Fibroblast of skin of left biceps (primary cell): ENCODE results near the gene DNAAF9.
"Not testable (repeated sequence)": the region's sequence is repeated elsewhere in the genome, so short reads cannot be mapped to it uniquely, and the experiment has no call there.

Experiments used
- DNase-seq, 2 experiments: peaks; one replicate each; pipeline ENCODE4 v3.0.0-alpha.2; 2013; ENCODE audit warnings: low read depth in 2 of 2

DNAAF9 gene

GRCh38 chr20:3407040-3407770, at the start of gene DNAAF9:
Gene DNAAF9, minus strand, starts transcription at chr20:3407669. Its CDS starts 112 bp downstream, at chr20:3407557.
- DNase-seq = peak; percentile 19 to 23

DNA sequence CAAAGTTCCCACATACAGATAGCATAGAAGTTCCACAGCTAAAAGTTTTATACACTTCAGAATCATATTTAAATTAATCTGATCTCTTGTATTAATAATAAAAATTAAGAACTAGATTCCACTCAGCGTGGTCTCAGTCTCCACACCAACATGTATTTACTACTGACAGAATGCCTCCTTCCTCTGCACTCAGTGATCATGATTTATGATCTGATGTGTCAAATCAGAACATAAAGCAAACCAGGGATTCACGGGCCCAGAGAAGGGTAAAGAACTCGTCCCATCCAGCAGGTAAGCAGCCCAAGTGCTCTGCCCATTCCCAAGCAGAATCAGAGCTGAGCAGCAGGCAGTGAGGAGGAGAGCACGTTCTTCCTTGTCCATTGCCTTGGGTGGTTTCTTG, 49.2 kb upstream of the DNAAF9 start:
- no peak for DNase-seq

DNA sequence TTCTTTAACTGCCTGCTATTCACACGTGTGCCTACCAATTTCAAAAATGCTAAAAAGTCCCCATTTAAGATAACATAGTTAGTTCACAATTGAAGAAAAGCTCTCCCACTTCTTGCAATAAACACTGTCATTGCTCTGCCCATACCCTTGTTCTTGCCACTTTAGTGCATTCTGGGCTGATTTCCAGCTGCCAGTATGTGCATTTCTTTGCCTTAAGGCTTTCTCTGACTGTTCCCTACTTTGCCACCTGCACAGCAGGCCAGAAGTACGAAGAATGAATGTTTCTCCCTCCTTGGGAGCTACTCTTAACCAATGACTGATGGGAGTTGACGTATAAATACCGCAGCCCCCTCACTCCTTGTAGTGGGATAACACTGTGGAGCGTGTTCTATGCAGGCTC, 47.4 kb upstream of the DNAAF9 start:
- no peak for DNase-seq

GRCh38 chr20:3452690-3453089, 45.2 kb upstream of the DNAAF9 start:
- no peak for DNase-seq

- DNase-seq = no peak
These were observed 44.7 kb upstream of the DNAAF9 start for GRCh38 chr20:3452136-3452535.

- DNase-seq = no peak
These were observed 41.9 kb upstream of the DNAAF9 start for GRCh38 chr20:3449319-3449718.

DNA sequence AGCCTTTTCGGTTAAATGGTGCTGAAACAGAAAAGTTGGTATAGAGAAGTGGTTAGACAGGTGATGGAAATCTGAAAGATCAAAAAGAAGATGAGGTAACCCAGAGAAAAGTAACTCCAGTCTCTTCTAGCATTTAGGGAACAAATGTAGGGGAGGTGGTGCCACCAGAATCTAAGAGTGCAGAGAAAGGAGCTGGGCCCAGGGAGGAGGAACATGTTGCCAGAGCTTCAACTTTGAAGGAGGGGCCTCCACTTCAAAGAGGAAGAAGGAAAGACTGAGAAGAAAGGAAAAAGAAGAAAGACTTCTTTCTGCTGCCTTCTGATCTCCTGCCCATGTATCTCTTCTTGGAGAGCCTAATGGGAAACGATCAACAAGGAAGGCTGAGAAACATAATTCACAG, 39.9 kb upstream of the DNAAF9 start:
- DNase-seq = no peak

DNA sequence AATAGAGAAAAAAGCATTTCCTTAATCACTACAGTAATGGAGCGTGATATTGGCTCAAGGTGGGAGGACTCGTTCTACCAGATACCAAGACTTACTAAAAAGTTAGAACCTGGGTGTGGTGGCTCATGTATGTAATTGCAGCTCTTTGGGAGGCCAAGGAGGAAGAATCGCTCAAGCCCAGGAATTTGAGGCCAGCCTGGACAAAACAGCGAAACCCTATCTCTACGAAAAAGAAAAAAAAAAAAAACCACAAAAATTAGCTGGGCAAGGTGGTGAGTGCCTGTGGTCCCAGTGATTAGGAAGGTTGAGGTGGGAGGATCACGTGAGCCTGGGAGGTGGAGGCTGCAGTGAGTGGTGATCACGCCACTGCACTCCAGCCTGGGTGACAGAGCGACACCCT, 39.3 kb upstream of the DNAAF9 start:
- DNase-seq = no peak

DNA sequence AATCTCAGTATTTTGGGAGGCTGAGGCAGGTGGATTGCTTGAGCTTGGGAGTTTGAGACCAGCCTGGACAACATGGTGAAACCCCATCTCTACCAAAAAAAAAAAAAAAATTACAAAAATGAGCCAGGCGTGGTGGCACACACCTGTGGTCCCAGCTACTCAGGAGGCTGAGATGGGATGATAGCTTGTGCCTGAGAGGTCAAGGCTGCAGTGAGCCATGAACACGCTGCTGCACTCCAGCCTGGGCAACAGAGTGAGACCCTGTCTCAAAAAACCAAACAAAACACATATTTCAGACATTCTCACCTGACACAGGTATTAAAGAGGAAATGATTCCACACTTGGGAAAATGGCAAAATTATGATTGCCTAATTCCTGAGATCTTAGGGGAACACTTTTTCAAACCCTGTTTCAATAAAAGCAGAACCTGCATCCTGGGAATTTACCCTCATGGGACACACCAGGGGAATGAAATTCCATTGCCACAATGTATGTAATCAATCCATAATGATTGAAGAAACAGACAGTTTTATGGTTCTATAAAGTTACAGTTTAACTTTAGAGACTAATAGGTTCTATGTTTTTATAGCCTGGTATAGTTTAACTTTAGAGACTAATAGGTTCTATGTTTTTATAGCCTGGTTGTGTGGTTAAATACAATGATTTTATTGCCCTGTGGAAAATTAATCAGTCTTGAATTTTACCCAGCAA, 29.6 kb upstream of the DNAAF9 start:
- DNase-seq = no peak

DNA sequence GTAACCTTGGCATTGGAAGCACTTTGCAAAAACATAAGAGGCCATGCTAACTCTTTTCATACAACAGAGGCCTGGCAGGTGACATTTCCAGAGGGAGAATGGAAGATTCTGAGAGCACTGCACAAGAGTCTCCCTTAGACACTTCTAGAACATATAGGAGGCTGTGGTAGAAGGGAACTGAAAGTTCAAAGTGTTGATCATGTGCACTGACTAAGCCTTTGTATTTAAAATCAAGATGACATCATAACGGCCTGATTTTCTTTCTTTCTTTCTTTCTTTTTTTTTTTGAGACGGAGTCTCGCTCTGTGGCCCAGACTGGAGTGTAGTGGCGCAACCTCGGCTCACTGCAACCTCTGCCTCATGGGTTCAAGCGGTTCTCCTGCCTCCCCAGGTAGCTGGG, 26.8 kb upstream of the DNAAF9 start:
- DNase-seq = no peak

DNA sequence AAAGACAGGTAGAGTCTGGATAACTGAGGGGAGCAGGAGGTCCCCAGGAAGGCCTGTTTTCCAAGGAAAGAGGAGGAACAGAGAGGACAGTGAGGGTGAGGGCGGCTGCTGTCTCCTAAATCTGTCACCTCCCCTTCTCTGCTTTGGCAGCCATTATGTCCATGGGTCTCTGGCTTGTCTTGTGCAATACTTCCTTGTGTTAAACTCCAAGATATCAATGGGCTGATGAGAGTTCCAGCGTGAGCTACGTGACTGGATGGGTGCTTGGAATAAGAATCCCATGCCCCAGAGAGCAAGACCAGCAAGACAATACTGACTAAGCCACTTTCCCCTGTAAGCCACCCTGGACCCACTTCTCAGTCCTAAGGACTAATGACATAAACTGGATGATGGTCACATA, 26.3 kb upstream of the DNAAF9 start:
- DNase-seq = no peak

DNA sequence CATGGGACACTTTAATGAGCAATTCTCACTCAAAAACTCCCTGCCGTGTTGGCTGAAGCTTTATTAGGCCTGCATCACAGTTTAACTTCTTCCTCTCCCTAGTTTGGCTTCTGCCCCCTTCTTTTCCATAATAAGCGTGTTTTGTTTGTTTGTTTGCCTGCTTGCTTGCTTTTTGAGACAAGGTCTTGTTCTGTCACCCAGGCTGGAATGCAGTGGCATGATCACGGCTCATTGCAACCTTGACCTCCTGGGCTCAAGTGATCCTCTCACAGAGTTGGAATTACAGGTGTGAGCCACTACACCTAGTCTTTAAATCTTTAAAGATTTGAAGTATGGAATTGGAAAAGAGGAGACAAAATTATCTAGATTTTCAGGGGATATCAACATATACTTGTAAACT, 25.4 kb upstream of the DNAAF9 start:
- DNase-seq = no peak

DNA sequence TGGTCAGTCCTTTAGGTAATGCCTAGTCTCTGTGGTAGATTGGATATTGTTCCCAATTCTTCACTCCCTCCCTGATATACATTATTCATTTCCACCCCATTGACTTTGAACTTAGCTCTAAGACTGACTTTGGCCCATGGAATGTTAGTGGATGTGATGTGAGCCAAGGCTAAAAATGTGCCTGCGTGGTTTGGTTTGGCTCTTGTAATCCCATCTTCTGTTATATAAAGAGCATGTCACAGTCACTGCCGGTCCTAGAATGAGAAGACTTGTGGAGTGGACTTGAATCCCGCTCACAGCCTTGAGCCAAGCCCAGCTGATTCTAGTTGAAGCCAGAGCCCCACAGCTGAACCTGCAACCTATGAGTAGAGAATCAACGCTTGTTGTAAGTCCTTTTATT, 23.6 kb upstream of the DNAAF9 start:
- DNase-seq = no peak

DNA sequence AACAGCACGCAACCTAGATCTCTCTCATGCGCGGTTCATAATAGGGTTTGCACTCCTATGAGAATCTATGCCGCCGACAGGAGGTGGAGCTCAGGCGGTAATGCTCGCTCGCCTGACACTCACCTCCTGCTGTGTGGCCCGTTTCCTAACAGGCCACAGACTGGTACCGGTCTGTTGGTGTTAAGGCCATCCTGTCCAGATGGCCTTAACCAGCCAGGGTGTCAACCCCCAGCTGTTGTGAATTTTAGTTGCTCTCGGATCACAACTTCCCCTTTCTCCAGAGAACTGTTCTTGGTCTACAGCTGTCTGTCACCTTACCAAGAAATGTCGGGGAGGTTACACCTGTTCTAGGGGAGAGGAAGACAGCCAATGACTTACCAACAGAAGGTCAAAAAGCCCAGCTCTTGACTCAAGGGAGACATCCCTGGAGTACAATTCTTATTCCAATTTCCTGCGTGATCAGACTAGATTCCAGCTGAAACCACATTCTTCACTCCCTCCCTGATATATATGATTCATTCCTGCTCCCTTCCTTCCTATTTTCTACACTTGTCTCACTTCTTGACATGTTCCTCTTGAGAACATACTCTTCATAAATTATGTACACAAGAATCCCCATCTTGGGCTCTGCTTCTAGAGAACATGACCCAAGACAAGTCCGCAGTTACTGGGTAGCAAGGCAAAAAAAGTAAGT, 23.1 kb upstream of the DNAAF9 start:
- no peak for DNase-seq

- not testable (repeated sequence) for DNase-seq
These were observed 19.3 kb upstream of the DNAAF9 start for GRCh38 chr20:3426766-3427165.

GRCh38 chr20:3423126-3423525, 15.7 kb upstream of the DNAAF9 start:
- no peak for DNase-seq

- DNase-seq = no peak
These were observed 14.5 kb upstream of the DNAAF9 start for GRCh38 chr20:3421985-3422384.

- peak; percentile 17 to 20 for DNase-seq
These were observed 12.8 kb upstream of the DNAAF9 start for GRCh38 chr20:3420211-3420707.

- DNase-seq = not testable (repeated sequence)
These were observed 10.7 kb upstream of the DNAAF9 start for GRCh38 chr20:3418161-3418560.

- no peak for DNase-seq
These were observed 6.7 kb upstream of the DNAAF9 start for GRCh38 chr20:3414122-3414521.

DNA sequence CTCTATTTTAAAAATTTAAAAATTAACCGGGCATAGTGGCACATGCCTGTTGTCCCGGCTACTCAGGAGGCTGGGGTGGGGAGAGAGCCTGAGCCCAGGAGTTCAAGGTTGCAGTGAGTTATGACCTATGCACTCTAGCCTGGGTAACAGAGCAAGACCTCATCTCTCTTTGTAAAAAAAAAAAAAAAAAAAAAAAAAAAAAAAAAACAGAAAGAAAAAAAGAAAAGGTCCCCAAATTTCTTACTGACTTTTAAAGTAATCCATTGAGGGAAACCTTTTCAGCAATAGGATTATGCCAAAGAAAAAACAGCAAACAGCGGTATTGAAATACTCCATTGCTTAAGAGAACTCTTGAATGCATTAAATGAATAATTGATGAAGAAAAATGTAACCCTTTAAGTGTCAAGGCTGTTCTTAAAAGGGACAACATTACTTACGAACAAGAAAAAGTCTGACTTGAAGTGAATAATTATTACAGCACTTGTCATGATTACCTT, 6.0 kb upstream of the DNAAF9 start:
- DNase-seq = no peak

GRCh38 chr20:3412600-3413392, 5.3 kb upstream of the DNAAF9 start:
- no peak for DNase-seq
